HG03521 (cell line): Measurements from ENCODE around the gene BTNL8.
"Not testable (repeated sequence)": the region's sequence is repeated elsewhere in the genome, so short reads cannot be mapped to it uniquely, and the experiment has no call there.

ENCODE experiments used
- ATAC-seq: cut with Tn5 transposase; IDR thresholded peaks from one replicate; pipeline ENCODE4 v1.9.1; 2021; ENCODE audit warnings: mild to moderate bottlenecking, moderate library complexity; ENCODE audit not compliant: unreplicated experiment

Gene BTNL8

DNA sequence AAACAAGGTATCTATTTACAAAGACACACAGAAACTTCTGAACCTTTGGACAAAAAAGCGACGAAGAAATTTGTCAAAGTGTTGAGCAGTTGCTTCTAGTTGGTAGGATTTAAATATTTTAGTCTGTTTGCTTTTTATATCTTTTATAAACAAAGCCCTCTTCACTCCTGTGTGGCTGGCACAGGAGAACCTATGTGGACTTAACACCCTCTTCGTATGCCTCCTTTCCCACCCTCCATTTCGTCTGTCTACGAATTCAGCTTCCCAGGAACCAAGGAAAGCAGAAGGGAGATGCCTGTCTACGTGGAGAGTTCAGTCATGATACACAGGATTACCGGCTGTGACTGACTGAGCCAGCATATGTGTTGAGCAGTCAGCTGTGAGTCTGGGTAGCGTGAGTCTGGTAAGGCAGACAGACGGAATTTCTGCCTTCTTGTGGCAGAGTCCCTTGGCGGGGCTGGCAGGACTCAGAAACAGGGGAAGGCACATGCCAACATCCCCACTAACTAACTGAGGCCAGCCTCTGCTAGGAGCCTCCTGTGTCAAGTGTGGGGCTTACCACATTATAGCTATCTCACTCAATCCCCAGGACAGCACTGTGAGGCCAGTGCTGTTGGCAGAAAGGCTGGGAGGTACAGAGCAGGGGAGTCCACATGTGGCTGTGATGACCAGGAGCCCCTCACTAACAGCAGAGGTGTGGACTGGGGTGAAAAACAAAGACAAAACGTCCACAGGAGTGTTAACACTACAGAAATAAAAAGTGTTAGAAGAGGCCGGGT, 24.0 kb upstream of the BTNL8 start:
- ATAC-seq = no peak

DNA sequence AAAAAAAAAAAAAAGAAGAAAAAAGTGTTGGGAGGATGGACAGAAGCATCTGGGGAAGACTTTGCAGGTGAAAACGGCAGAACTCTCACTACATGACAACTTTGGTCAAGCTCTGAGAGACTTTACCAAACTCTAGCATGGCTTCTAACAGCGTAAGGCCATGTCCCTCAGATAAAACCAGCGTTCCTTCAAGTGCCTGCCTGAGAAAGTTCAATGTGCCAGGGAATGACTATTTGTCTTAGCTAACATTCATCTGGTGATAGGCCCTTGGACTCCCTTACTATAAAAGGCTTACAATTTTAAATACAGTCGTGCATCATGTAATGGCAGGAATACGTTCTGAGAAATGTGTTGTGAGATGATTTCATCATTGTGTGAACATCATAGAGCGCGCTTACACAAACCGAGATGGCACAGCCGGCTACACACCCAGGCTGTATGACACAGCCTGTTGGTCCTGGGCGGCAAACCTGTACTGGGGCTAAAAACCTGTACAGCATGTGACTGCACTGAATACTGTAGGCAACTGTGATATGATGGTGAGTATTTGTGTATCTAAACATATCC, 23.0 kb upstream of the BTNL8 start:
- no peak for ATAC-seq

DNA sequence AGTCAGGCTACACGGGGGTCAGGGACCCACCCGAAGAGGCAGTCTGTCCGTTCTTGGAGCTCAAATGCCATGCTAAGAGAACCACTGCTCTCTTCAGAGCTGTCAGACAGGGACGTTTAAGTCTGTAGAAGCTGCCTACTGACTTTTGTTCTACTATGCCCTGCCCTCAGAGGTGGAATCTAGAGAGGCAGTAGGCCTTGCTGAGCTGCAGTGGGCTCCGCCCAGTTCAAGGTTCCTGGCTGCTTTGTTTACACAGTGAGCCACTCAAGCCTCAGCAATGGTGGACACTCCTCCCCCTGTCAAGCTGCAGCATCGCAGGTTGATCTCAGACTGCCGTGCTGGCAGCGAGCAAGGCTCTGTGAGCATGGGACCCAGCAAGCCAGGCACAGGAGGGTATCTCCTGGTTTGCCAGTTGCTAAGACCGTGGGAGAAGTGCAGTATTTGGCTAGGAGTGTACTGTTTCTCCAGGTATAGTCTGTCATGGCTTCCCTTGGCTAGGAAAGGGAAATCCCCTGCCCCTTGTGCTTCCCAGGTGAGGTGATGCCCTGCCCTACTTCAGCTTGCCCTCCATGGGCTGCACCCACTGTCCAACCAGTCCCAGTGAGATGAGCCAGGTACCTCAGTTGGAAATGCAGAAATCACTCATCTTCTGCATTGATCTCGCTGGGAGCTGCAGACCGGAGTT, 13.0 kb upstream of the BTNL8 start:
- not testable (repeated sequence) for ATAC-seq

DNA sequence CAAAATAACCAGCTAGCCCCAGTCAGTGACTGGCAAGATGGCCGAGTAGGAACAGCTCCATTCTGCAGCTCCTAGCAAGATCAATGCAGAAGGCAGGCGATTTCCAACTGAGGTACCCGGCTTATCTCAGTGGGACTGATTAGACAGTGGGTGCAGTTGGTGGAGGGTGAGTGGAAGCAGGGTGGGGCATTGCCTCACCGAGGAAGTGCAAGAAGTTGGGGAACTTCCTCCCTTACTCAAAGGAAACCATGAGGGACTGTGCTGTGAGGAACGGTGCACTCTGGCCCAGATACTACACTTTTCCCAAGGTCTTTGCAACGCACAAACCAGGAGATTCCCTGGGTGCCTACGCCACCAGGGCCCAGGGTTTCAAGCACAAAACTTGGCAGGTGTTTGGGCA, 9.6 kb upstream of the BTNL8 start:
- ATAC-seq = no peak

DNA sequence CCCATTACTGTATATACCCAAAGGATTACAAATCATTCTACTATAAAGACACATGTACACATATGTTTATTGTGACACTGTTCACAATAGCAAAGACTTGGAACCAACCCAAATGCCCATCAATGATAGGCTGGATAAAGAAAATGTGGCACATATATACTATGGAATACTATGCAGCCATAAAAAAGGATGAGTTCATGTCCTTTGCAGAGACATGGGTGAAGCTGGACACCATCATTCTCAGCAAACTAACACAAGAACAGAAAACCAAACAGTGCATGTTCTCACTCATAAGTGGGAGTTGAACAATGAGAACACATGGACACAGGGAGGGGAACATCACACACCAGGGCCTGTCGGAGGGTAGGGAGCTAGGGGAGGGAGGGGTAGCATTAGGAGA, 3.6 kb upstream of the BTNL8 start:
- not testable (repeated sequence) for ATAC-seq

DNA sequence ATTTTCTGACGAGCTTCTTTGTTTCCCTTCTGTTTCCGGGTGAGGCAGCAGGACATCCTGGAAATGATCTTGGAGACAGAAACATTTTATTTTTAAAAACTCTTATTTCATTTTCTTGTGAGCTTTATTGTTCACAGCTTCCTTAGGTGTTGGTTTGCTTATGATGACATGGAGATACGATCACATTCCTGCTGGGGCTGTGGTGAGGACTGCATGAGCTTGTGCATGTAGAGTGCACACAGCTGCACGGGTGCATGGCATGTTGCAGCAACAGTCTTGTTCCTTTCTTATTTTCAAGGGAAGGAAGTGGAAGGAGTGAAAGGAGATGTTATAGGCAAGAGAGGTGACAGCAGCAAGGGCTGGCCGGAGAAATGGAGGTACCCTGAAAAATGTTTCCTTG, 1.2 kb downstream of the BTNL8 start:
- ATAC-seq = no peak

DNA sequence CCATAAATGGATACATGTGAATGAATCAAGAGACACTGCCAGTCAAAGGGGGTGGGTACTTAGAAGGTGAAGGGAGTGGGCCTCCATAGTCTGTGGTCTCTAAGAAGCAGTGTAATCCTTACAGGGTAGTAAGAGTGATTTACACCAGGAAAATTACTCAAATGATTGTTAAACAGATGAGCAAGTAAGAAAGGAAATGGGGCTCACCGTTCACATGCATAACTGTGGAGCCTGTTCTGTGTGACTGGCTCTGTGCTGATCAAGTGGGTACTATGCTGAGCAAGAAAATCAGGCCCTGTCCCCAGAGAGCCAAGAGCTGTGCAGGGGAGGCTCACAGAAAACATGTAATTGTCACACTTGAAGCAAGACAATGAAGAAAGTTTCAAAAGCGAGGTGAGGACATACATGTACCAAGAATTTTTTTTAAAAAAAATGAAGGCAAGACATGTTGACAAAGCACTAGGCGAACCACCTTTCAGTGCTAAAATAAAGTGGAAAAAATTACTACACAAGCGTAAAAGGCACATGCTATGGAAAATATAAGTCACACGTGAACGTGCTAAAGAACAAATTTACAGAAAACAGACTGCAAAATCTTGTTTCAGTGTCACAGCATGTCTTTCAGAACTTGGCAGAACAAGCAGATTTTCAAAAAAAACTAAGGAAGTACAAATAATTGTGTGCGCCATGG, 2.5 kb downstream of the BTNL8 start:
- ATAC-seq = no peak

DNA sequence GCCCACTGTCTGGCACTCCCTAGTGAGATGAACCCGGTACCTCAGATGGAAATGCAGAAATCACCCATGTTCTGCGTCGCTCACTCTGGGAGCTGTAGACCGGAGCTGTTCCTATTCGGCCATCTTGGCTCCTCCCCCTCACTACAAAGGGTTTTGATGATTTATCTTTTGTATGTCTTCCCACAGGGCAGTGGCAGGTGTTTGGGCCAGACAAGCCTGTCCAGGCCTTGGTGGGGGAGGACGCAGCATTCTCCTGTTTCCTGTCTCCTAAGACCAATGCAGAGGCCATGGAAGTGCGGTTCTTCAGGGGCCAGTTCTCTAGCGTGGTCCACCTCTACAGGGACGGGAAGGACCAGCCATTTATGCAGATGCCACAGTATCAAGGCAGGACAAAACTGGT, 9.4 kb downstream of the BTNL8 start:
- ATAC-seq = no peak

DNA sequence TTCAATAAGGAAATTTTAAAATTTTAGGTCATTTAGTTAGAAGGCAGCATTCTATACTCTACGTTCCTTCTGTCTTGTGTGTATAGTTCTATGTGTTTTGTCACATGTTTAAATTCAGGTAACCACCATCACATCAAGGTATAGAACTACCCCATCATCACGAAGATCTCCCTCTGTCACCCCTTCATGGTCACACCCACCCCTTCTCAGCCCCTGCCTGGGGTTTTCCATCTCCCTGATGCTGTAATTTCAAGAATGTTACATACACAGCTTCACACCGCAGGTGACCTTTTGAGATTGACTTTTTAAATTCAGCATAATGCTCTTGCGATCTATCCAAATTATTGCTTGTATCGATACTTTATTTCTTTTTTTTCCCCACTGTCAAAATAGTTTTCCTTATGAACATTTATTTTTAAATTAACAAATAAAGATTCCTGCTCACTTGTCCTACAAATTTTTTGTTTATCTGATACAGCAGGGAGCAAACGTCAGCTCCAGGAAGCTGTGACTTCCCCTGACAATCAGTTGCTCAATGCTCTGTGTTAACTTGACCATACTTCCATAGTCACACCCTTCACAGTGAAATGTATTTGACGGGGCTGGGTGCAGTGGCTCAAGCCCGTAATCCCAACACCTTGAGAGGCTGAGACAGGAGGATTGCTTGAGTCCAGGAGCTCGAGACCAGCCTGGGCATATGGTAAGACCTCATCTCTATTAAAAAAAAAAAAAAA, 10.2 kb downstream of the BTNL8 start:
- ATAC-seq = no peak

DNA sequence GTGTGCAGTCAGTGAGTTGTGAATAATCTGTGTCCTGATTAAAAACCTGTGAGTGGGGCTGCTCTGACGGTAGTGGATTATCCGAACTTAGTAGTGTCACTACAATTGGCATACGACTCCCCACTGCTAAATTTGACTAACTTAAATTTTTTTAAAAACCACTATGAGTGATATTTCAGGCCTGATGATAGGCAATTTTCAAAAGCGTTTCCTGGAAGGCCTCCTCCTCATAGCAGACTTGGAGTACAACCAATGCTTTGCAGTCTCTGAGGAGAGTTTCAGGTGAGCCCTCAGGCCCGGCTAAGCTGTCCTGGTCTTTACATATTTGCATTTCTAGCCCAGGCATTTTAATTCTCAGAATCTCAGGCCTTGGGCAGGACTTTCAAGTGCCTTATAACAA, 10.8 kb downstream of the BTNL8 start:
- no peak for ATAC-seq

DNA sequence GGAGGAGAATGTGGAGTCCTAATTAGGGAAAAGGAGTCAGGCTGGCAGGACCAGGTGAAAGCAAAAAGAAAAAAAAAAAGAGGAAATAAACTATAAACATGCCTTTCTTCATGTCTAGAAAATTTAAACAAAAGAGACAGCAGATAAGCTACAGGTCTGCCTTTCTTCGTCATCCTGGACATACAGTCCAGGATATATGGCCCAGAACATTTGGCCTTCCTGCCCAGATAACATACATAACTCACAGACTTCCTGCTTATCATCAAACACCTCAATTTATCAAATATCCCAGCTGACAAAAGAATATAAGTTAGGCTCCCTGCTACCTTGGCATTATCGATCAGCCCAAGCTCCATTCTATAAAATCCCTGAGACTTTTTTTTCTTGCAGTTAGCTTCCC, 11.2 kb downstream of the BTNL8 start:
- no peak for ATAC-seq

DNA sequence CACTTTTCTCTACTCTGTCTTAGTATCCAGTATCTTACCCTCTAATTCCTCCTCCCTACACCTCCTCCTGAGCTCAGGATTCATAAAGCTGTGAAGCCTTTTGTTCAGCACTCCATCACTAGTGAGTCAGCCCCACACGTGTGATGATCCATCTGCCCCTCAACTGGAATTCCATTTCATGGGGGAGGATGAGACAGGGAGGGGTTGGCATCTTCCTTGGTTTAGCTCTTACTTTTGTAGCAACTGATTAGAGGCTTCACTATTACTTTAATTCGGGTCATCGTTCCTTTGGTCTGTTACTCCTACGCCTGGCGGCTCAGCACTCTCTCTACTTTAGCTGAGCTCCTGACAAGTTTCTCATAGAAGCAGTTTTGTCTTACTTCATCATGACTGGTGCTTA, 11.8 kb downstream of the BTNL8 start:
- no peak for ATAC-seq

DNA sequence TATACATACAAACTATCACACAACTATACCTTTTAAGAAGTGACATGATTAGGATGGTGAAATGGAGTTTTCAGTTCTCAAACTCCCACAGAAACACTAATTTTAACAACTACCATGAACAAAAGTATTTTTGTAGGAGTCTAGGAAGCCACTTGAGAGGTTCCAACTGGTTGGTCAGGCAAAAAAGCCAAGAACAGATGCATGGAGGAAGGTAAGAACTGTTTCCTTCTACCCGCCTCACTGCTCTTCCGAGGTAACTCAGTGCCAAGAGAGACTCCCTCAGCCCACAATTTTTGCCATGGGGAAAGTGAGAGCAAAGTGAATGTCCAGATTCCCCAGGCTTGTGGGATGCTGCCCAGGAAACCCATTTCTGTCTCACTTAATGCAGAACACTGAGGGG, 15.7 kb downstream of the BTNL8 start:
- no peak for ATAC-seq

DNA sequence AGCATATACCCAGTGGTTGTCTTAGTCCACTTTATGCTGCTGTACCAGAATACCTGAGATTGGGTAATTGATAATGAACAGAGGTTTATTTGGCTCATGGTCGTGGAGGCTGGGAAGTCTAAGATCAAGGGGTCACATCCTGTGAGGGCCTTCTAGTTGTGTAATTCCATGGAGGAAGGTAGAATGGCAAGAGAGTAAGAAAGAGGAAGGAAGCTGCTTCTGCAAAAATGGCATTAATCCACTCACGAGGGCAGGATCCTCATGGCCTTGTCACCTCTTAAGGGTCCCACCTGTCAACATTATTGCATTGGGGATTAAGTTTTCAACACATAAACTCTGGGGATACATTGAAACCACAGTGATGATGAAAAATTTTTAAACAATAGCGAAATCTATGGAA, 17.0 kb downstream of the BTNL8 start:
- ATAC-seq = no peak

DNA sequence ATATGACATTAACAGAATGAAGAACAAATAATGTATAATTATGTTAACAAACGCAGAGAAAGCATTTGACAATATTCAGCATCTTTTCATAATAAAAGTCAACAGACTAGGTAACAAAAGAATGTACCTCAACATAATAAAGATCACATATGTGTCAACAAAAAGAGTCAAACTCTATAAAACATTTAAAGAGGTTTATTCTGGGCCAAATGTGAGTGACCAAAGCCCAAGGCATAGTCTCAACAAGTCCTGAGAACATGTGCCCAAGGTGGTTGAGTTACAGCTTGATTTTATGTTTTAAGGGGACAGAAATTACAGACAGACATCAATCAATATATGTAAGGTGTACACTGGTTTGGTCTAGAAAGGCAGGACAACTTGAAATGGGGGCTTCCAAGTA, 19.4 kb downstream of the BTNL8 start:
- no peak for ATAC-seq

DNA sequence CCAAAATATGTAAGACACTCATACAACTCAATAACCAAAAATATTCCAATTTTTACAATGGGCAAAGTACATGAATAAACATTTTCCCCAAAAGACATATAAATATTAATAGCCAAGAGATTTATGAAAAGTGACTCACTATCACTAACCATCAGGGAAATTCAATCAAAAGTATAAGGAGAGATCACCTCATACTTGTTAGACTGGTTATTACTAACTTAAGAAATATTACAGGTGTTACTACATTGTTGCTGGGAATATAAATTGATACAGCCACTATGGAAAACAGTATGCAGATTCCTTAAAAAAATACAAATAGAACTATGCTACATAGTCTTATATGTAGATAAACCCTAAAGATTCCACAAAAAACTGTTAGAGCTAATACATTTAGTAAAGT, 21.8 kb downstream of the BTNL8 start:
- no peak for ATAC-seq

DNA sequence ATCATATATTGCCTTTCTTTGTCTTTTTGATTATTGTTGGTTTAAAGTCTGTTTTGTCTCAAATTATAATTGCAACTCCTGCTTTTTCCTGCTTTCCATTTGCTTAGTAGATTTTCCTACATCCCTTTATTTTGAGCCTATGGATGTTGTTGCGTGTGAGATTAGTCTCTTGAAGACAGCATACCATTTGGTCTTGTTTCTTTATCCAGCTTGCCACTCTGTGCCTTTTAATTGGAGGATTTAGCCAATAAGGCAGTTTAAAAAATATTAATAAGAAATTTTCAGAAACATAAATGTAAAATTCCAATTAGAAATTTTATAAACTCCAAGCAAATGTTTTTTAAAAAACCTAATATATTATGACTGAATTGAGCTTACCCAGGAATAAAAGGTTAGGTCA, 24.0 kb downstream of the BTNL8 start:
- ATAC-seq = no peak

DNA sequence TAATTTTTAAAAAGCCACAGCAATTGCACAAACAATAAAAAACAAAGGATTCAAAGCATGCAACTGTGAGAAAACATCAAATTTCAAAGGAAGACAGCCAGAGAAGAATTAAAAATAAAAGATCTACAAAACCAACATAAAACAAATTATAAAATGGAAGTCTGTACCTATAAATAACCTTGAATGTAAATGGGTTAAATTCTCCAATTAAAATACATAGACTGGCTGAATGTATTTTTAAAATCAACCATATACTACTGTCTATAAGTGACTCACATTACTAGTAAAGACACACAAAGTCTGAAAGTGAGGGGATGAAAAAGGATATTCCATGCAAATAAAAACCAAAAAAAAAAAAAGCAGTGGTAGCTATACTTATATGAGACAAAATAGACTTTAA, 33.7 kb downstream of the BTNL8 start:
- ATAC-seq = no peak

DNA sequence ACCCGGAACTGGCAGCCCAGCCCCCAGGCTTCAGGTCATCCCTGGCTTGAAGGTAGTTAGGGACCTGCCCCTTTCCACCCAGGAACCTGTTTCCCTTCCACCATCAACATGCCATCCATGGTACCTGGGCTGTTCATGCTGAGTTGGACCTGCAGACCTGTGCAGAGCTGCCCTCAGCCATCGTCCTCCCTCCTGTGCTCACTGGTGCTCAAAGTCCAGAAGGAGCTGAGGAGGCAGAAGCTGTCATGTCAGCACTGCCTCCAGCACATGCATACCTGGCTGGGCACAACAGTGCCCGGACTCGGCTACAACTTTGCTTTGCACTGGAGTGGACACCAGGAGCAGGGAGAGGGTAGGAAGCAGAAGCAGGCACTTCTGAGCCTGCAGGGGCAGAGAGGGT, 36.2 kb downstream of the BTNL8 start:
- ATAC-seq = no peak

DNA sequence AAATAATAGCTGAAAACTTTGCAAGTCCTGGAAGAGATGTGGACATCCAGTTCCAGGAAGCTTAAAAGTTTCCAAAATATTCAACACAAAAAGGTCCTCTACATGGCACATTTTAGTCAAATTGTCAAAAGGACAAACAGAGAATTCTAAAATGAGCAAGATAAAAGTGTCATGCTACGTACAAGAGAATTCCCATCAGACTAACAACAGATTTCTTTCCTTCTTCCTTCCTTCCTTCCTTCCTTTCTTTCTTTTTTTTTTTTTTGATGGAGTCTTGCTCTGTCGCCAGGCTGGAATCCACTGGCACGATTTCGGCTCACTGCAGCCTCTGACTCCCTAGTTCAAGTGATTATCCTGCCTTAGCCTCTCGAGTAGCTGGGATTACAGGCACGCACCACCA, 39.3 kb downstream of the BTNL8 start:
- no peak for ATAC-seq

DNA sequence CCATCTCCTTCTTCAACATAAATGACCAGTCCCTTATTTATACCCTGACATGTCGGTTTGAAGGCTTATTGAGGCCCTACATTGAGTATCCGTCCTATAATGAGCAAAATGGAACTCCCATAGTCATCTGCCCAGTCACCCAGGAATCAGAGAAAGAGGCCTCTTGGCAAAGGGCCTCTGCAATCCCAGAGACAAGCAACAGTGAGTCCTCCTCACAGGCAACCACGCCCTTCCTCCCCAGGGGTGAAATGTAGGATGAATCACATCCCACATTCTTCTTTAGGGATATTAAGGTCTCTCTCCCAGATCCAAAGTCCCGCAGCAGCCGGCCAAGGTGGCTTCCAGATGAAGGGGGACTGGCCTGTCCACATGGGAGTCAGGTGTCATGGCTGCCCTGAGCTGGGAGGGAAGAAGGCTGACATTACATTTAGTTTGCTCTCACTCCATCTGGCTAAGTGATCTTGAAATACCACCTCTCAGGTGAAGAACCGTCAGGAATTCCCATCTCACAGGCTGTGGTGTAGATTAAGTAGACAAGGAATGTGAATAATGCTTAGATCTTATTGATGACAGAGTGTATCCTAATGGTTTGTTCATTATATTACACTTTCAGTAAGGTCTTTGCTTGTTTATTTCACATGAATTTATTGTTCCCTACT, 51.5 kb downstream of the BTNL8 start:
- no peak for ATAC-seq
